H9 (cell line): ENCODE results near the gene TPD52L1. TPM values are rescaled to one million over a fixed set of nuclear protein-coding genes. Genes with fewer than 3 reads are reported as not detected.

Source experiments
- DNase-seq: peaks from one replicate; pipeline ENCODE4 v3.0.0-alpha.2; 2017
- H2AFZ ChIP-seq: one replicate; pipeline ENCODE4 v1.6.1; 2013; ENCODE audit warnings: mild to moderate bottlenecking, low read length, control low read depth, moderate library complexity
- H2AK5ac ChIP-seq: 2 replicates; pipeline ENCODE4 v1.6.1; 2013; ENCODE audit warnings: low read length, control low read depth, mixed read lengths; ENCODE audit not compliant: insufficient read length
- H2BK120ac ChIP-seq: one replicate; pipeline ENCODE4 v1.6.1; 2013; ENCODE audit warnings: low read depth, mild to moderate bottlenecking, low read length, control low read depth, inconsistent platforms; ENCODE audit not compliant: poor library complexity, severe bottlenecking
- H2BK12ac ChIP-seq: 2 replicates; pipeline ENCODE4 v1.6.1; 2013; ENCODE audit warnings: low read length, control low read depth, mixed read lengths, low read depth; ENCODE audit not compliant: insufficient read length
- H2BK15ac ChIP-seq: 2 replicates; pipeline ENCODE4 v1.6.1; 2013; ENCODE audit warnings: low read depth, low read length, control low read depth
- H2BK20ac ChIP-seq: one replicate; pipeline ENCODE4 v1.6.1; 2013; ENCODE audit warnings: low read depth, mild to moderate bottlenecking, low read length, control low read depth, inconsistent platforms; ENCODE audit not compliant: poor library complexity, severe bottlenecking
- H2BK5ac ChIP-seq: 2 replicates; pipeline ENCODE4 v1.6.1; 2013; ENCODE audit warnings: low read length, control low read depth, mixed read lengths; ENCODE audit not compliant: insufficient read length
- H3K14ac ChIP-seq: 2 replicates; pipeline ENCODE4 v1.6.1; 2013; ENCODE audit warnings: low read length, control low read depth; ENCODE audit not compliant: insufficient read depth
- H3K18ac ChIP-seq: 2 replicates; pipeline ENCODE4 v1.6.1; 2013; ENCODE audit warnings: low read depth, mild to moderate bottlenecking, mixed read lengths, low read length, control low read depth; ENCODE audit not compliant: insufficient read length
- H3K23ac ChIP-seq: 2 replicates; pipeline ENCODE4 v1.6.1; 2013; ENCODE audit warnings: low read length, control low read depth, mixed read lengths, low read depth; ENCODE audit not compliant: insufficient read length
- H3K23me2 ChIP-seq: 2 replicates; pipeline ENCODE4 v1.6.1; 2013; ENCODE audit warnings: low read depth, mild to moderate bottlenecking, mixed read lengths, low read length, control low read depth; ENCODE audit not compliant: insufficient read length, poor library complexity, severe bottlenecking
- H3K27ac ChIP-seq: 2 replicates; pipeline ENCODE4 v1.5.1; 2013; ENCODE audit warnings: low read length, control low read depth, mixed read lengths, low read depth; ENCODE audit not compliant: insufficient read length
- H3K27me3 ChIP-seq: 2 replicates; pipeline ENCODE4 v1.6.1; 2013; ENCODE audit warnings: low read length, control low read depth, inconsistent platforms; ENCODE audit not compliant: insufficient read depth
- H3K4ac ChIP-seq: 2 replicates; pipeline ENCODE4 v1.6.1; 2013; ENCODE audit warnings: low read depth, mild to moderate bottlenecking, control low read depth, inconsistent platforms, low read length, moderate library complexity
- H3K4me1 ChIP-seq: 2 replicates; pipeline ENCODE4 v1.6.1; 2013; ENCODE audit warnings: low read length, control low read depth, inconsistent platforms; ENCODE audit not compliant: insufficient read depth
- H3K4me2 ChIP-seq: 2 replicates; pipeline ENCODE4 v1.6.1; 2013; ENCODE audit warnings: low read length, control low read depth, mixed read lengths; ENCODE audit not compliant: insufficient read length, insufficient read depth
- H3K56ac ChIP-seq: 2 replicates; pipeline ENCODE4 v1.6.1; 2013; ENCODE audit warnings: low read depth, mild to moderate bottlenecking, mixed read lengths, low read length, control low read depth; ENCODE audit not compliant: insufficient read length
- H3K79me1 ChIP-seq: 2 replicates; pipeline ENCODE4 v1.6.1; 2013; ENCODE audit warnings: low read depth, mild to moderate bottlenecking, moderate library complexity, low read length, control low read depth, inconsistent platforms; ENCODE audit not compliant: insufficient read depth, poor library complexity, severe bottlenecking
- H3K79me2 ChIP-seq: 2 replicates; pipeline ENCODE4 v1.6.1; 2013; ENCODE audit warnings: low read length, control low read depth, inconsistent platforms; ENCODE audit not compliant: insufficient read depth
- H3K9ac ChIP-seq: 2 replicates; pipeline ENCODE4 v1.6.1; 2013; ENCODE audit warnings: low read length, control low read depth, mixed read lengths; ENCODE audit not compliant: insufficient read length; ENCODE audit errors: extremely low read depth
- H3K9me3 ChIP-seq: one replicate; pipeline ENCODE4 v1.6.1; 2013; ENCODE audit warnings: low read depth, low read length, inconsistent platforms; ENCODE audit not compliant: control insufficient read depth
- H3T11ph ChIP-seq: one replicate; pipeline ENCODE4 v1.6.1; 2013; ENCODE audit warnings: mild to moderate bottlenecking, low read length, control low read depth, inconsistent platforms
- H4K20me1 ChIP-seq: one replicate; pipeline ENCODE4 v1.6.1; 2013; ENCODE audit not compliant: control insufficient read depth, insufficient read length, insufficient read depth
- H4K5ac ChIP-seq: 2 replicates; pipeline ENCODE4 v1.6.1; 2013; ENCODE audit warnings: low read depth, mild to moderate bottlenecking, mixed read lengths, low read length, control low read depth; ENCODE audit not compliant: insufficient read length
- H4K8ac ChIP-seq: replicated peaks from 2 replicates; pipeline ENCODE4 v1.6.1; 2013; ENCODE audit warnings: low read length, control low read depth, mixed read lengths, low read depth; ENCODE audit not compliant: insufficient read length
- H4K91ac ChIP-seq: 2 replicates; pipeline ENCODE4 v1.6.1; 2013; ENCODE audit warnings: low read depth, mild to moderate bottlenecking, moderate library complexity, mixed read lengths, low read length, control low read depth; ENCODE audit not compliant: insufficient read length
- H3K27ac Mint-ChIP-seq, 3 experiments: 2 replicates in 2 of 3; 3 replicates in 1 of 3; pipeline ENCODE4 v1.8.0; 2020 to 2021; ENCODE audit warnings: mixed read lengths in 3 of 3, mild to moderate bottlenecking in 1 of 3, moderate library complexity in 1 of 3
- H3K27me3 Mint-ChIP-seq: 2 replicates; pipeline ENCODE4 v1.8.0; 2021; ENCODE audit warnings: low read depth, mild to moderate bottlenecking, moderate library complexity, mixed read lengths
- H3K36me3 Mint-ChIP-seq, 3 experiments: 2 replicates in 2 of 3; 3 replicates in 1 of 3; pipeline ENCODE4 v1.8.0; 2020 to 2021; ENCODE audit warnings: low read depth in 3 of 3, mixed read lengths in 3 of 3; ENCODE audit not compliant: insufficient read depth in 1 of 3
- H3K4me1 Mint-ChIP-seq, 2 experiments: 2 replicates each; pipeline ENCODE4 v1.8.0; 2020; ENCODE audit warnings: mixed read lengths in 2 of 2
- H3K4me3 Mint-ChIP-seq, 2 experiments: 2 replicates in 1 of 2; 3 replicates in 1 of 2; pipeline ENCODE4 v1.8.0; 2020 to 2021; ENCODE audit warnings: mild to moderate bottlenecking in 2 of 2, mixed read lengths in 2 of 2, moderate library complexity in 1 of 2
- H3K9me3 Mint-ChIP-seq, 2 experiments: 2 replicates in 1 of 2; 3 replicates in 1 of 2; pipeline ENCODE4 v1.8.0; 2020; ENCODE audit warnings: mild to moderate bottlenecking in 2 of 2, mixed read lengths in 2 of 2, moderate library complexity in 1 of 2
- CTCF ChIP-seq: fragments of 200-600 bp; sonication (generic); conservative IDR thresholded peaks from 3 replicates; pipeline ENCODE4 v1.8.0; 2021; ENCODE audit warnings: antibody characterized with exemption, mild to moderate bottlenecking
- WGBS: extraction: QIAGEN DNeasy Blood & Tissue Kit; methylation state at CpG from one replicate; pipeline ENCODE4 v1.1.7; 2013; ENCODE audit warnings: missing lambda C conversion rate, low lambda C conversion rate, mixed read lengths; ENCODE audit not compliant: insufficient read length; ENCODE audit errors: extremely low coverage; 5-methylcytosine and 5-hydroxymethylcytosine counted together
- total RNA-seq: library from RNA; stranded (reverse); gene quantifications from 2 replicates; pipeline ENCODE4 v1.2.1, GENCODE V29; 2021

Gene TPD52L1
- total RNA-seq, 1 experiment from 2014 or later = 6.6 TPM

- Mint-ChIP-seq H3K27ac (no peak overlapping the region), H3K4me1 (no peaks in the 10 kb centered on the region), H3K9me3 (peaks cover 0 to 3% of the 10 kb centered on the region in 2 experiments; a peak in 2 of 5 replicates), H3K27me3 (no peaks in the 10 kb centered on the region), H3K36me3 (no peaks in the 10 kb centered on the region), H3K4me3 (no peak overlapping the region)
- H3K18ac ChIP-seq = no peak overlapping the region
- H2BK5ac ChIP-seq = no peak overlapping the region
- H3K9me3 ChIP-seq = no peaks in the 10 kb centered on the region
- H4K20me1 ChIP-seq = no peaks in the 10 kb centered on the region
- no peak overlapping the region for H3K4me2 ChIP-seq
- H2BK20ac ChIP-seq = no peak overlapping the region
- H2AFZ ChIP-seq = no peak overlapping the region
- H3K23me2 ChIP-seq = no peaks in the 10 kb centered on the region
- no CpG with 5 or more reads among the region's 3 CpGs for WGBS
- no peak overlapping the region for H2BK12ac ChIP-seq
- no peak overlapping the region for H4K5ac ChIP-seq
- no peak overlapping the region for H2BK15ac ChIP-seq
- no peaks in the 10 kb centered on the region for H3K79me2 ChIP-seq
- H3K27ac ChIP-seq = no peak overlapping the region
- no peak overlapping the region for H2AK5ac ChIP-seq
- no peak overlapping the region for H2BK120ac ChIP-seq
- H3K14ac ChIP-seq = no peak overlapping the region
- no peak overlapping the region for H4K91ac ChIP-seq
- no peak overlapping the region for H4K8ac ChIP-seq
- no peak overlapping the region for H3K23ac ChIP-seq
- H3T11ph ChIP-seq = no peak overlapping the region
- no peak overlapping the region for H3K9ac ChIP-seq
- H3K4ac ChIP-seq = no peak overlapping the region
- DNase-seq = no peak
- H3K4me1 ChIP-seq = no peaks in the 10 kb centered on the region
- no peak for TF ChIP-seq CTCF
- H3K27me3 ChIP-seq = no peaks in the 10 kb centered on the region
- H3K56ac ChIP-seq = no peak overlapping the region
- H3K79me1 ChIP-seq = no peaks in the 10 kb centered on the region
Measured at GRCh38 chr6:125166711-125167110, 13.1 kb downstream of the TPD52L1 start.
